SIG-M5 (cell line): Measurements from ENCODE around the gene CA10.

ENCODE experiments used
- DNase-seq: peaks from one replicate; lab custom pipeline; 2025; lab: John Stamatoyannopoulos, UW

The CA10 gene

GRCh38 chr17:51765282-51766135 is 393.0 kb downstream of the CA10 start:
- DNase-seq: no peak

GRCh38 chr17:51764387-51764971 is 394.0 kb downstream of the CA10 start:
- DNase-seq: no peak

- no peak for DNase-seq
These were observed 395.5 kb downstream of the CA10 start for GRCh38 chr17:51763058-51763457.

- DNase-seq: no peak
These were observed 397.4 kb downstream of the CA10 start for GRCh38 chr17:51761105-51761504.

- no peak for DNase-seq
These were observed 399.3 kb downstream of the CA10 start for GRCh38 chr17:51759260-51759659.

- no peak for DNase-seq
These were observed 407.4 kb downstream of the CA10 start for GRCh38 chr17:51751072-51751471.

- DNase-seq: no peak
These were observed 409.5 kb downstream of the CA10 start for GRCh38 chr17:51748749-51749604.

GRCh38 chr17:51746421-51746820 is 412.1 kb downstream of the CA10 start:
- no peak for DNase-seq

- DNase-seq: no peak
These were observed 412.5 kb downstream of the CA10 start for GRCh38 chr17:51745993-51746392.

GRCh38 chr17:51743477-51743876 is 415.0 kb downstream of the CA10 start:
- no peak for DNase-seq

GRCh38 chr17:51742571-51742970 is 415.9 kb downstream of the CA10 start:
- no peak for DNase-seq

GRCh38 chr17:51741458-51741857 is 417.1 kb downstream of the CA10 start:
- DNase-seq: no peak

- DNase-seq: no peak
These were observed 418.0 kb downstream of the CA10 start for GRCh38 chr17:51740531-51740930.

- DNase-seq: no peak
These were observed 419.1 kb downstream of the CA10 start for GRCh38 chr17:51739245-51739886.

GRCh38 chr17:51736356-51736755 is 422.2 kb downstream of the CA10 start:
- DNase-seq: no peak

GRCh38 chr17:51734976-51735375 is 423.5 kb downstream of the CA10 start:
- no peak for DNase-seq

- no peak for DNase-seq
These were observed 424.1 kb downstream of the CA10 start for GRCh38 chr17:51734462-51734861.

GRCh38 chr17:51733166-51733565 is 425.3 kb downstream of the CA10 start:
- DNase-seq: no peak

GRCh38 chr17:51731941-51732722 is 426.4 kb downstream of the CA10 start:
- no peak for DNase-seq

- no peak for DNase-seq
These were observed 428.0 kb downstream of the CA10 start for GRCh38 chr17:51730303-51731050.

GRCh38 chr17:51725185-51725584 is 433.3 kb downstream of the CA10 start:
- DNase-seq: no peak
